Measurements from ENCODE around the gene RBBP6.

Gene RBBP6

GRCh38 chr16:24537474-24538337 is 1.7 kb upstream of the RBBP6 start:
- no peak overlapping the region for H3K4me2 ChIP-seq (ENCODE audit: insufficient read depth, low read length, poor library complexity, severe bottlenecking)

GRCh38 chr16:24538756-24539294 is 541 bp upstream of the RBBP6 start:
- peak overlapping the region; percentile 51 for H3K9ac ChIP-seq (ENCODE audit: low read depth, low read length, poor library complexity)
- H3K18ac ChIP-seq (ENCODE audit: low read length): peak overlapping the region; percentile 94
- no peak overlapping the region for H4K91ac ChIP-seq (ENCODE audit: low read depth, low read length, poor library complexity)
- no peak overlapping the region for H3K23ac ChIP-seq (ENCODE audit: low read depth, low read length, poor library complexity)
- no peak overlapping the region for H3K4ac ChIP-seq (ENCODE audit: low read length)
- H3K27ac ChIP-seq (replicated peaks; ENCODE audit: low read length): peak overlapping the region; percentile 74
- no CpG with 5 or more reads among the region's 11 CpGs for WGBS, 2 donors (ENCODE audit: extremely low coverage in 2 of 2, insufficient read length in 2 of 2, insufficient replicate concordance in 1 of 2)
- no peak overlapping the region for H2BK120ac ChIP-seq (ENCODE audit: low read depth, low read length)
- H3K9me3 ChIP-seq (replicated peaks in 1 of 2; ENCODE audit: control insufficient read depth in 2 of 2, insufficient read depth in 1 of 2, low read depth in 1 of 2, low read length in 2 of 2): no peaks in the 10 kb centered on the region
- H3K27me3 ChIP-seq (ENCODE audit: control insufficient read depth in 3 of 3, insufficient read depth in 3 of 3, low read depth in 1 of 3, low read length in 3 of 3): no peaks in the 10 kb centered on the region
- no peak overlapping the region for H4K8ac ChIP-seq (ENCODE audit: low read depth, low read length)
- H2AK5ac ChIP-seq (ENCODE audit: low read depth, low read length): no peak overlapping the region
- H2BK12ac ChIP-seq (ENCODE audit: low read length): no peak overlapping the region
- peaks cover 1 to 8% of the 10 kb centered on the region in 2 donors for H3K4me1 ChIP-seq (ENCODE audit: control insufficient read depth in 2 of 2, insufficient read depth in 1 of 2, low read depth in 1 of 2, low read length in 2 of 2)
- H3K14ac ChIP-seq (ENCODE audit: low read length): no peak overlapping the region
- peaks cover 0 to 19% of the 10 kb centered on the region in 2 donors for H3K36me3 ChIP-seq (replicated peaks in 1 of 2; ENCODE audit: control insufficient read depth in 2 of 2, insufficient read depth in 2 of 2, low read length in 2 of 2)
- no peaks in the 10 kb centered on the region for H3K79me1 ChIP-seq (ENCODE audit: low read depth, low read length)
- H2AFZ ChIP-seq (ENCODE audit: low read length): peak overlapping the region; percentile 97
- H3K4me3 ChIP-seq (ENCODE audit: low read length in 2 of 2): peak overlapping the region; percentile 66 to 81
- no peak for DNase-seq (ENCODE audit: low spot score)
- H3K4me2 ChIP-seq (ENCODE audit: insufficient read depth, low read length, poor library complexity, severe bottlenecking): peak overlapping the region; percentile 54
- no peak overlapping the region for H2BK5ac ChIP-seq (ENCODE audit: low read length)
- H2BK15ac ChIP-seq (ENCODE audit: low read length): no peak overlapping the region

More at GRCh38 chr16:24537474-24538337, 1.7 kb upstream of the RBBP6 start:
- Histone ChIP-seq H2BK120ac (ENCODE audit: low read depth, low read length) (no peak overlapping the region), H3K4me1 (ENCODE audit: control insufficient read depth in 2 of 2, insufficient read depth in 1 of 2, low read depth in 1 of 2, low read length in 2 of 2) (peaks cover 1 to 8% of the 10 kb centered on the region in 2 donors), H3K18ac (ENCODE audit: low read length) (no peak overlapping the region), H2BK15ac (ENCODE audit: low read length) (no peak overlapping the region), H2BK5ac (ENCODE audit: low read length) (no peak overlapping the region), H4K8ac (ENCODE audit: low read depth, low read length) (no peak overlapping the region), H2AFZ (ENCODE audit: low read length) (peak overlapping the region; percentile 18), H2AK5ac (ENCODE audit: low read depth, low read length) (no peak overlapping the region), H3K9ac (ENCODE audit: low read depth, low read length, poor library complexity) (no peak overlapping the region), H3K4ac (ENCODE audit: low read length) (peak overlapping the region; percentile 59), H3K23ac (ENCODE audit: low read depth, low read length, poor library complexity) (no peak overlapping the region), H3K27me3 (ENCODE audit: control insufficient read depth in 3 of 3, insufficient read depth in 3 of 3, low read depth in 1 of 3, low read length in 3 of 3) (no peaks in the 10 kb centered on the region), H3K4me3 (ENCODE audit: low read length in 2 of 2) (no peak overlapping the region), H2BK12ac (ENCODE audit: low read length) (no peak overlapping the region), H3K14ac (ENCODE audit: low read length) (no peak overlapping the region), H3K79me1 (ENCODE audit: low read depth, low read length) (no peaks in the 10 kb centered on the region), H4K91ac (ENCODE audit: low read depth, low read length, poor library complexity) (no peak overlapping the region), H3K9me3 (replicated peaks in 1 of 2; ENCODE audit: control insufficient read depth in 2 of 2, insufficient read depth in 1 of 2, low read depth in 1 of 2, low read length in 2 of 2) (no peaks in the 10 kb centered on the region), H3K36me3 (replicated peaks in 1 of 2; ENCODE audit: control insufficient read depth in 2 of 2, insufficient read depth in 2 of 2, low read length in 2 of 2) (peaks cover 0 to 8% of the 10 kb centered on the region in 2 donors), H3K27ac (replicated peaks; ENCODE audit: low read length) (no peak overlapping the region)
- no CpG with 5 or more reads among the region's 16 CpGs for WGBS, 2 donors (ENCODE audit: extremely low coverage in 2 of 2, insufficient read length in 2 of 2, insufficient replicate concordance in 1 of 2)
- DNase-seq (ENCODE audit: low spot score): no peak

GRCh38 chr16:24539850-24540601 is 660 bp downstream of the RBBP6 start:
- WGBS, 2 donors (ENCODE audit: extremely low coverage in 2 of 2, insufficient read length in 2 of 2, insufficient replicate concordance in 1 of 2): no CpG with 5 or more reads among the region's 64 CpGs

More at GRCh38 chr16:24539850-24540601, 660 bp downstream of the RBBP6 start:
- H3K79me1 ChIP-seq (ENCODE audit: low read depth, low read length): no peaks in the 10 kb centered on the region
- peak overlapping the region; percentile 97 for H2AK5ac ChIP-seq (ENCODE audit: low read depth, low read length)
- H3K4ac ChIP-seq (ENCODE audit: low read length): no peak overlapping the region
- peak overlapping the region; percentile 95 for H3K14ac ChIP-seq (ENCODE audit: low read length)
- H3K27ac ChIP-seq (replicated peaks; ENCODE audit: low read length): peak overlapping the region; percentile 94
- peak overlapping the region; percentile 99 for H3K18ac ChIP-seq (ENCODE audit: low read length)
- no peak overlapping the region for H4K91ac ChIP-seq (ENCODE audit: low read depth, low read length, poor library complexity)
- peak overlapping the region; percentile 66 to 89 for H3K4me3 ChIP-seq (ENCODE audit: low read length in 2 of 2)
- H3K4me2 ChIP-seq (ENCODE audit: insufficient read depth, low read length, poor library complexity, severe bottlenecking): peak overlapping the region; percentile 61
- peak overlapping the region; percentile 94 for H3K9ac ChIP-seq (ENCODE audit: low read depth, low read length, poor library complexity)
- peak overlapping the region; percentile 6 for H4K8ac ChIP-seq (ENCODE audit: low read depth, low read length)
- H3K27me3 ChIP-seq (ENCODE audit: control insufficient read depth in 3 of 3, insufficient read depth in 3 of 3, low read depth in 1 of 3, low read length in 3 of 3): no peaks in the 10 kb centered on the region
- peak overlapping the region; percentile 95 for H2BK5ac ChIP-seq (ENCODE audit: low read length)
- H2BK15ac ChIP-seq (ENCODE audit: low read length): peak overlapping the region; percentile 44
- H3K23ac ChIP-seq (ENCODE audit: low read depth, low read length, poor library complexity): peak overlapping the region; percentile 99
- no peak for DNase-seq (ENCODE audit: low spot score)
- H3K9me3 ChIP-seq (replicated peaks in 1 of 2; ENCODE audit: control insufficient read depth in 2 of 2, insufficient read depth in 1 of 2, low read depth in 1 of 2, low read length in 2 of 2): peaks cover 0 to 2% of the 10 kb centered on the region in 2 donors
- peaks cover 1 to 8% of the 10 kb centered on the region in 2 donors for H3K4me1 ChIP-seq (ENCODE audit: control insufficient read depth in 2 of 2, insufficient read depth in 1 of 2, low read depth in 1 of 2, low read length in 2 of 2)
- no peak overlapping the region for H2BK120ac ChIP-seq (ENCODE audit: low read depth, low read length)
- peak overlapping the region; percentile 85 for H2AFZ ChIP-seq (ENCODE audit: low read length)
- no peak overlapping the region for H2BK12ac ChIP-seq (ENCODE audit: low read length)
- H3K36me3 ChIP-seq (replicated peaks in 1 of 2; ENCODE audit: control insufficient read depth in 2 of 2, insufficient read depth in 2 of 2, low read length in 2 of 2): peaks cover 0 to 31% of the 10 kb centered on the region in 2 donors
